Neuronal stem cell (in vitro differentiated cells): ENCODE measurements around the gene CNFN.
A peak's percentile ranks its signal among the peaks of the same experiment; 100 is the strongest.

ENCODE experiments used
- DNase-seq: peaks from one replicate; pipeline ENCODE4 v3.0.0-alpha.2; 2013; ENCODE audit warnings: low spot score
- H2AFZ ChIP-seq: one replicate; pipeline ENCODE4 v1.6.1; 2013; ENCODE audit warnings: mild to moderate bottlenecking, low read length, inconsistent platforms
- H2AK5ac ChIP-seq: 2 replicates; pipeline ENCODE4 v1.6.1; 2013; ENCODE audit warnings: low read depth, mild to moderate bottlenecking, inconsistent platforms, low read length, moderate library complexity, mixed read lengths
- H2BK120ac ChIP-seq: 2 replicates; pipeline ENCODE4 v1.6.1; 2013; ENCODE audit warnings: low read depth, mild to moderate bottlenecking, inconsistent platforms, low read length, moderate library complexity, mixed read lengths
- H2BK12ac ChIP-seq: one replicate; pipeline ENCODE4 v1.6.1; 2013; ENCODE audit warnings: low read length, inconsistent platforms
- H2BK15ac ChIP-seq: 2 replicates; pipeline ENCODE4 v1.6.1; 2013; ENCODE audit warnings: mild to moderate bottlenecking, low read length, inconsistent platforms, mixed read lengths
- H2BK5ac ChIP-seq: one replicate; pipeline ENCODE4 v1.6.1; 2013; ENCODE audit warnings: inconsistent platforms, mild to moderate bottlenecking, low read length, moderate library complexity
- H3K14ac ChIP-seq: one replicate; pipeline ENCODE4 v1.6.1; 2013; ENCODE audit warnings: low read length, inconsistent platforms
- H3K18ac ChIP-seq: 2 replicates; pipeline ENCODE4 v1.6.1; 2013; ENCODE audit warnings: low read length, inconsistent platforms
- H3K23ac ChIP-seq: 2 replicates; pipeline ENCODE4 v1.6.1; 2013; ENCODE audit warnings: low read depth, mild to moderate bottlenecking, mixed read lengths, low read length, inconsistent platforms; ENCODE audit not compliant: poor library complexity
- H3K27ac ChIP-seq: replicated peaks from 3 replicates; pipeline ENCODE4 v1.5.1; 2013; ENCODE audit warnings: low read length, inconsistent platforms
- H3K27me3 ChIP-seq, 3 experiments: 2 replicates each; pipeline ENCODE4 v1.6.1; 2013; ENCODE audit warnings: low read length in 3 of 3, mild to moderate bottlenecking in 2 of 3, inconsistent platforms in 1 of 3, low read depth in 1 of 3, mixed read lengths in 1 of 3, moderate library complexity in 1 of 3; ENCODE audit not compliant: control insufficient read depth in 3 of 3, insufficient read depth in 3 of 3
- H3K36me3 ChIP-seq, 2 donors: replicated peaks in 1 of 2; 2 replicates each; pipeline ENCODE4 v1.6.1; 2013; ENCODE audit warnings: low read length in 2 of 2; ENCODE audit not compliant: control insufficient read depth in 2 of 2, insufficient read depth in 2 of 2
- H3K4ac ChIP-seq: 2 replicates; pipeline ENCODE4 v1.6.1; 2013; ENCODE audit warnings: inconsistent platforms, mild to moderate bottlenecking, low read length, moderate library complexity
- H3K4me1 ChIP-seq, 2 donors: 1 replicate in 1 of 2; 2 replicates in 1 of 2; pipeline ENCODE4 v1.6.1; 2013; ENCODE audit warnings: low read length in 2 of 2, low read depth in 1 of 2; ENCODE audit not compliant: control insufficient read depth in 2 of 2, insufficient read depth in 1 of 2
- H3K4me2 ChIP-seq: one replicate; pipeline ENCODE4 v1.6.1; 2013; ENCODE audit warnings: mild to moderate bottlenecking, low read length, inconsistent platforms; ENCODE audit not compliant: insufficient read depth, poor library complexity, severe bottlenecking
- H3K4me3 ChIP-seq, 2 donors: 2 replicates each; pipeline ENCODE4 v1.5.1; 2013; ENCODE audit warnings: low read length in 2 of 2, mild to moderate bottlenecking in 2 of 2, inconsistent platforms in 1 of 2, moderate library complexity in 1 of 2
- H3K79me1 ChIP-seq: one replicate; pipeline ENCODE4 v1.6.1; 2013; ENCODE audit warnings: low read depth, mild to moderate bottlenecking, inconsistent platforms, low read length, moderate library complexity
- H3K9ac ChIP-seq: one replicate; pipeline ENCODE4 v1.6.1; 2013; ENCODE audit warnings: mild to moderate bottlenecking, low read depth, low read length, inconsistent platforms; ENCODE audit not compliant: poor library complexity
- H3K9me3 ChIP-seq, 2 donors: replicated peaks in 1 of 2; 2 replicates each; pipeline versions ENCODE3 to v1.6.1; 2013; ENCODE audit warnings: low read length in 2 of 2, mild to moderate bottlenecking in 2 of 2, inconsistent platforms in 1 of 2, low read depth in 1 of 2, mixed read lengths in 1 of 2, moderate library complexity in 1 of 2; ENCODE audit not compliant: control insufficient read depth in 2 of 2, insufficient read depth in 1 of 2
- H4K8ac ChIP-seq: one replicate; pipeline ENCODE4 v1.6.1; 2013; ENCODE audit warnings: low read depth, mild to moderate bottlenecking, inconsistent platforms, low read length, moderate library complexity
- H4K91ac ChIP-seq: one replicate; pipeline ENCODE4 v1.6.1; 2013; ENCODE audit warnings: low read length, low read depth, mild to moderate bottlenecking, inconsistent platforms; ENCODE audit not compliant: poor library complexity
- WGBS, 2 donors: extraction: QIAGEN DNeasy Blood & Tissue Kit; methylation state at CpG; one replicate each; pipeline ENCODE4 v1.1.7; 2013; ENCODE audit warnings: missing lambda C conversion rate in 2 of 2, mixed read lengths in 1 of 2; ENCODE audit not compliant: insufficient read length in 2 of 2, insufficient replicate concordance in 1 of 2; ENCODE audit errors: extremely low coverage in 2 of 2; 5-methylcytosine and 5-hydroxymethylcytosine counted together

CNFN gene

GRCh38 chr19:42394751-42395150 is 4.7 kb upstream of the CNFN start:
- peaks cover 11 to 24% of the 10 kb centered on the region in 2 donors for H3K4me1 ChIP-seq
- H3K27me3 ChIP-seq, result peaks cover 0 to 31% (median 5%) of the 10 kb centered on the region in 3 experiments
- no peak overlapping the region for H3K4me2 ChIP-seq
- WGBS, 2 donors, result no CpG with 5 or more reads among the region's 8 CpGs
- no peak overlapping the region for H2BK15ac ChIP-seq
- H2AK5ac ChIP-seq, result no peak overlapping the region
- H4K8ac ChIP-seq, result no peak overlapping the region
- H3K23ac ChIP-seq, result no peak overlapping the region
- H2BK5ac ChIP-seq, result no peak overlapping the region
- H3K18ac ChIP-seq, result no peak overlapping the region
- H3K9ac ChIP-seq, result no peak overlapping the region
- H2BK120ac ChIP-seq, result no peak overlapping the region
- no peaks in the 10 kb centered on the region for H3K9me3 ChIP-seq
- H4K91ac ChIP-seq, result no peak overlapping the region
- no peak overlapping the region for H3K27ac ChIP-seq
- no peak overlapping the region for H2BK12ac ChIP-seq
- no peak for DNase-seq
- peaks cover 5% of the 10 kb centered on the region for H3K79me1 ChIP-seq
- no peak overlapping the region for H2AFZ ChIP-seq
- no peaks in the 10 kb centered on the region for H3K36me3 ChIP-seq
- no peak overlapping the region for H3K14ac ChIP-seq
- H3K4me3 ChIP-seq, result no peak overlapping the region
- H3K4ac ChIP-seq, result no peak overlapping the region

- Histone ChIP-seq H3K4me2 (no peak overlapping the region), H3K36me3 (no peaks in the 10 kb centered on the region), H2BK12ac (no peak overlapping the region), H3K27ac (no peak overlapping the region), H3K79me1 (no peaks in the 10 kb centered on the region), H4K8ac (no peak overlapping the region), H2BK120ac (no peak overlapping the region), H3K4ac (no peak overlapping the region), H2BK5ac (no peak overlapping the region), H3K27me3 (peaks cover 0 to 45% (median 12%) of the 10 kb centered on the region in 3 experiments), H3K23ac (no peak overlapping the region), H3K4me3 (no peak overlapping the region), H2BK15ac (no peak overlapping the region), H4K91ac (no peak overlapping the region), H2AFZ (no peak overlapping the region), H3K9me3 (no peaks in the 10 kb centered on the region), H3K18ac (no peak overlapping the region), H3K14ac (no peak overlapping the region), H3K9ac (no peak overlapping the region), H3K4me1 (peaks cover 4 to 16% of the 10 kb centered on the region in 2 donors), H2AK5ac (no peak overlapping the region)
- DNase-seq, result no peak
- WGBS, 2 donors, result no CpG with 5 or more reads among the region's 4 CpGs
Observed at GRCh38 chr19:42392165-42392564, 2.1 kb upstream of the CNFN start.

- Histone ChIP-seq H2AFZ (no peak overlapping the region), H3K4me3 (peak overlapping the region in 1 of 2 donors; percentile 49), H4K91ac (peak overlapping the region; percentile 53), H2AK5ac (peak overlapping the region; percentile 86), H3K9ac (peak overlapping the region; percentile 70), H3K9me3 (no peaks in the 10 kb centered on the region), H3K4me1 (peaks cover 3 to 4% of the 10 kb centered on the region in 2 donors), H2BK12ac (peak overlapping the region; percentile 73), H2BK5ac (no peak overlapping the region), H3K23ac (peak overlapping the region; percentile 96), H3K4me2 (no peak overlapping the region), H2BK15ac (peak overlapping the region; percentile 94), H3K36me3 (no peaks in the 10 kb centered on the region), H3K79me1 (no peaks in the 10 kb centered on the region), H3K4ac (peak overlapping the region; percentile 89), H3K27me3 (peaks cover 0 to 47% (median 12%) of the 10 kb centered on the region in 3 experiments), H4K8ac (no peak overlapping the region), H3K14ac (no peak overlapping the region), H3K18ac (peak overlapping the region; percentile 80), H3K27ac (no peak overlapping the region), H2BK120ac (no peak overlapping the region)
- no peak for DNase-seq
- no CpG with 5 or more reads among the region's 20 CpGs for WGBS, 2 donors
Observed at GRCh38 chr19:42388851-42389489, 1.1 kb downstream of the CNFN start.

GRCh38 chr19:42386974-42387707 is 3.0 kb downstream of the CNFN start:
- H3K4ac ChIP-seq, result no peak overlapping the region
- H3K18ac ChIP-seq, result peak overlapping the region; percentile 99
- peak; percentile 71 for DNase-seq
- H3K79me1 ChIP-seq, result no peaks in the 10 kb centered on the region
- peak overlapping the region; percentile 44 for H3K27ac ChIP-seq
- peak overlapping the region; percentile 86 for H3K9ac ChIP-seq
- H3K4me3 ChIP-seq, result peak overlapping the region; percentile 41 to 82
- H3K36me3 ChIP-seq, result no peaks in the 10 kb centered on the region
- no peak overlapping the region for H4K91ac ChIP-seq
- peaks cover 0 to 37% (median 12%) of the 10 kb centered on the region in 3 experiments for H3K27me3 ChIP-seq
- H4K8ac ChIP-seq, result no peak overlapping the region
- H2BK5ac ChIP-seq, result peak overlapping the region; percentile 1
- H3K9me3 ChIP-seq, result no peaks in the 10 kb centered on the region
- peak overlapping the region; percentile 89 for H3K14ac ChIP-seq
- H3K4me2 ChIP-seq, result peak overlapping the region; percentile 86
- H3K23ac ChIP-seq, result peak overlapping the region; percentile 93
- peaks cover 3 to 4% of the 10 kb centered on the region in 2 donors for H3K4me1 ChIP-seq
- H2BK12ac ChIP-seq, result peak overlapping the region; percentile 99
- H2AK5ac ChIP-seq, result no peak overlapping the region
- H2AFZ ChIP-seq, result peak overlapping the region; percentile 100
- peak overlapping the region; percentile 77 for H2BK15ac ChIP-seq
- H2BK120ac ChIP-seq, result no peak overlapping the region
- WGBS, 2 donors, result no CpG with 5 or more reads among the region's 48 CpGs
